ENCODE results near the gene DGKA.

DNA sequence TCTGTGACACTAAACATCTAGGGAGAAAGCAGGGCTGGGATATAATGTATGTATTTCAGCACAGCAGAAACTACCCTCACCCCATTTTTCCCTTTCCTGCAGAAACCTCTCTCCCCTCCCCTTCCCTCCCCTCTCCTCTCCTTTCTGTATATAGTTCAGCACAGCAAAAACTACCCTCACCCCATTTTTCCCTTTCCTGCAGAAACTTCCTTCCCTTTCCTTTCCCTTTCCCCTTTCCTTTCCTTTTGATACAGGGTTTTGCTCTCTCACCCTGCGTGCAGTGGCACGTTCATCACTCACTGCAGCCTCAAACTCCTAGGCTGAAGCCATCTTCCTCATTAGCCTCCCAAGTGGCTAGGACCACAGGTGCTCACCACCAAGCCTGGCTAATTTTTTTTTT, 32.8 kb downstream of the DGKA start:
- TF ChIP-seq, protein P1, sequence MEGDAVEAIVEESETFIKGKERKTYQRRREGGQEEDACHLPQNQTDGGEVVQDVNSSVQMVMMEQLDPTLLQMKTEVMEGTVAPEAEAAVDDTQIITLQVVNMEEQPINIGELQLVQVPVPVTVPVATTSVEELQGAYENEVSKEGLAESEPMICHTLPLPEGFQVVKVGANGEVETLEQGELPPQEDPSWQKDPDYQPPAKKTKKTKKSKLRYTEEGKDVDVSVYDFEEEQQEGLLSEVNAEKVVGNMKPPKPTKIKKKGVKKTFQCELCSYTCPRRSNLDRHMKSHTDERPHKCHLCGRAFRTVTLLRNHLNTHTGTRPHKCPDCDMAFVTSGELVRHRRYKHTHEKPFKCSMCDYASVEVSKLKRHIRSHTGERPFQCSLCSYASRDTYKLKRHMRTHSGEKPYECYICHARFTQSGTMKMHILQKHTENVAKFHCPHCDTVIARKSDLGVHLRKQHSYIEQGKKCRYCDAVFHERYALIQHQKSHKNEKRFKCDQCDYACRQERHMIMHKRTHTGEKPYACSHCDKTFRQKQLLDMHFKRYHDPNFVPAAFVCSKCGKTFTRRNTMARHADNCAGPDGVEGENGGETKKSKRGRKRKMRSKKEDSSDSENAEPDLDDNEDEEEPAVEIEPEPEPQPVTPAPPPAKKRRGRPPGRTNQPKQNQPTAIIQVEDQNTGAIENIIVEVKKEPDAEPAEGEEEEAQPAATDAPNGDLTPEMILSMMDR (conservative IDR thresholded peaks at IDR 0.05; ENCODE audit: low read length), result no peak
- TF ChIP-seq EZH2phosphoT487 (IDR thresholded peaks at IDR 0.05; ENCODE audit: borderline replicate concordance, low read depth, low read length), result no peak
